GM19023 (cell line): ENCODE results near the gene LRRC4B.
"Not testable (repeated sequence)": the region's sequence is repeated elsewhere in the genome, so short reads cannot be mapped to it uniquely, and the experiment has no call there.

ENCODE experiments used
- ATAC-seq: cut with Tn5 transposase; IDR thresholded peaks from one replicate; pipeline ENCODE4 v1.9.1; 2021; ENCODE audit warnings: mild to moderate bottlenecking, moderate library complexity; ENCODE audit not compliant: unreplicated experiment

Gene LRRC4B

DNA sequence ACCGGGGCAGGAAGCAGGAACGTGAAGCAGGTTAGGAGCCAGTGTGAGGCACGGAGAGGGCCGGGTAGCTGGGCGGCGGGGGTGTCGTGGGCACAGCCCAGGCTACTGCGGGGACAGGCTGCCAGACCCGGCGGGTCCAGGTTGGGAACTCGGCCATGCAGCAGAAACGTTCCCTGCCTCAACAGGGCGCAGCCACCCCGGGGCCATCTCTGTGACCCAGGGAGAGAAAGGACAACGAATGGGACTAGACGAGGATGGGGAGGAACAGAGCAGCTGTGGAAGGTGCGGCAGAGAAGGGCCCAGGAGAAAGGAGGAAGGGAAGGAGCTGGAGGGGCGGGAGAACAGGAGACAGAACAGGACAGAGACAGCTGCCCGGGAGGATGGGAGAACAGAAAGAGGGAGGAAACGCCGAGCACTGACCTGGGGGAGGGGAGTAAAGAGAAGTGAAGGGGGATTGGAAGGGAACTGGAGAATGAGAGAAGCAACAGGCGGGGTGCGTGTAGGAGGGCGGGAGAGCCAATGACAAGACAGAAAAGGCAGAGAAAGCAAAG, 78.7 kb downstream of the LRRC4B start:
- no peak for ATAC-seq

DNA sequence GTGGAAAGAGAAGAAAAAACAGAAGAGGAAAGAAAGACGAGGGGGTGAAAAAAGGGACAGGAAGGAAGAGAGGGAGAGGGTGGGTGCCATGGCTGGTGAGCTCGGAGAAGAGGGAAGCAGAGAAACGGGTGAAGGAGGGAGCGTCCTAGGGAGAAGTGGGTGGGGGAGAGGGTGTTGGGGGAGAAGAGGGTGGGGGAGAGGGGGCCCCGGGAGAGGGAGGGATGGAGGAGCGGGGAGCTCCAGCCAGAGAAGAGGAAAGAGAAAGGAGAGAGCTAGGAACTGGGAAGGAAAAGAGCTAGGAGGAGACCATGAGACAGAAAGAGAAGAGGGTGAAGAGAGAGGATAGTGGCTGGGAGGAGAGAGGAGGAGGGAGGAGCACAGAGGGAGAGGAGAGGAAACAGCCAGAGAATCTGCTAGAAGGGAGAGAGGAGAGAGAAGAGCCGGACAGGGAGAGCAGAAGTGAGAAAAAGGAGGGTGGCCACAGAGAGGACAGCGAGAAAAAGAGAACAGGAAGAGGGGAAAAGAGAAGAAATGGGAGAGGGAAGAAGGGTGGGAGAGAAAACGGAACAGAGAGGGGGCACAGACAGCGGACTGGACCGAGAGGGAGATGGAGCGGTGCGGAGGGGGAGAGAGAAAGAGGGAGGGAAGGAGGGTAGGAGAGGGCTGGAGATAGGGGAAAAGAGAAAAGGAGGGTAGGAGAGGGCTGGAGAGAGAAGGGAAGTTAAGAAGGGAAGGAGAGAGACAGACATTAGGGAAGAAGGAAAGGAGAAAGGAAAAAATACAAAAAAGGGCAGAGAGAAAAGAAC, 79.6 kb downstream of the LRRC4B start:
- ATAC-seq: no peak

DNA sequence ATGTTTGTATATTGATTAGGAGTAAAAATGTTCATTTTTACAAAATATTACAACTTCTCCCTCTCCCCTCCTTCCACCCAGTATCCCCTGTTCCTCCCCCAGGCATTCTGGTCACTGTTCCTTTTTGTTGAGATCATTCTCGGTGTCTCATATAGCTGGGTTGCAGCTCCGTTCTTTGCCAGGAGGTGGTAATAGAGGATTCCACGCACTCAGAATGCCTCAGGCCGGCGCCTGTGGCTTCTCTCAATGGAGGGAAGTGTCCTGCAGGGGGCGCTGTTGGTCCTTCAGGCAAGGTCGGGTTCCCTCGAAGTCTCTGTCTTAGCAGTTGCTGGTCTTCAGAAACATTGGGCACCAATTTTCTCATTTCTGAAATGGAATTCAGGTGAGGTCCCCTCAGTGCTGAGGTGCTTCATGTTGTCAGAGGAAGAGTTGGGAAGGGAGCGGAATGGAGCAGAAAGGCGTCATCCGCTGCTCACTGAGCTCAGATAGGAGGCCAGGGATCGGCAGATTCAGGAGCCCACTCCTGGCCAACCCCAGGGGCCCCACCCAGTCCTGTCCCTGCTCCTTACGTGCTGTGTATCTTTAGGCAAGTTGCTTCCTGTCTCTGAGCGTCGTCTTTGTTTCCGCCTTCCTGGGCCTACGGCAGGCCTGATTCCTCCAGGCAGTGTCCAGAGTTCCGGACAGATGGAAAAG, 81.3 kb downstream of the LRRC4B start:
- ATAC-seq: no peak

DNA sequence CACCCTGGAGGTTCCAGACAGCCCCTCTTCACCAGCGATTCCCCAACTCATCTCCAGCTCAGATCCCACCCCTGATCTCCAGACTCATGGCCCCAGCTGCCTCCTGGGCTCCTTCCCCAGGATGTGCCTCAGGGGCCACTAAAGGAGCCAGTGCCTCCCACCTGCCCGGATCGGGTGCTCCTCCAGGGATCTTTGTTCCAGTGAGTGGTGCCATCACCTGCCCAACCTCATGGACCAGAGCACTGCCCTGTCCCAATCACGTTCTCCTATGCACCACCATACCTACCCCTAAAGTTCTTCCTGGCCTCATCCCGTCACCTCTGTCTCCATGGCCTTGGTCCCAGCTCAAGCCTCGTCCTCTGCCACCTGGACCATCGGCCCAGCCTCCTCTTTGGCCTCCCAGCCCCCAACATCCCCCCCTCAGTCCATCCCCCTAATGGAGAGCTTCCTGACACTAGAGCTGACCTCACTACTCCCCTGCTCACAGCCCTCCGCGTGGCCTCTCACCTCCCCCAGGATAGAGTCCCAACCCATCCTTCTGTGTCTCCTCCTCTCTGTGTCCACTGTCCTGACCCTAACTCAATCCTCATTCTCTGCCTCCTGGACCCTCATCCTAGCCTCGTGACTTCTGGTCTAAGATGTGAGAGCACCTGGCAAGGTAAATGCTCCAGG, 82.8 kb downstream of the LRRC4B start:
- ATAC-seq: no peak

DNA sequence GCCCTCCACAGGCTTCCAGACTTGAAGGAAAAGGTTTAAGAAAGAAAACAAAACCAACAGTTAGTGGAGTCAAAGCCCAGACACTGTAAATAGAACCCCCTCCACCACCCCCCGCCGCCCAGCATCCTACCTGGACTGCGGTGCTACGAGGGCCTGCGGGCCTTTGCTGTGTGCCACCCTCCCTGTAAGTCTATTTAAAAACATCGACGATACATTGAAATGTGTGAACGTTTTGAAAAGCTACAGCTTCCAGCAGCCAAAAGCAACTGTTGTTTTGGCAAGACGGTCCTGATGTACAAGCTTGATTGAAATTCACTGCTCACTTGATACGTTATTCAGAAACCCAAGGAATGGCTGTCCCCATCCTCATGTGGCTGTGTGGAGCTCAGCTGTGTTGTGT, 85.3 kb downstream of the LRRC4B start:
- no peak for ATAC-seq

DNA sequence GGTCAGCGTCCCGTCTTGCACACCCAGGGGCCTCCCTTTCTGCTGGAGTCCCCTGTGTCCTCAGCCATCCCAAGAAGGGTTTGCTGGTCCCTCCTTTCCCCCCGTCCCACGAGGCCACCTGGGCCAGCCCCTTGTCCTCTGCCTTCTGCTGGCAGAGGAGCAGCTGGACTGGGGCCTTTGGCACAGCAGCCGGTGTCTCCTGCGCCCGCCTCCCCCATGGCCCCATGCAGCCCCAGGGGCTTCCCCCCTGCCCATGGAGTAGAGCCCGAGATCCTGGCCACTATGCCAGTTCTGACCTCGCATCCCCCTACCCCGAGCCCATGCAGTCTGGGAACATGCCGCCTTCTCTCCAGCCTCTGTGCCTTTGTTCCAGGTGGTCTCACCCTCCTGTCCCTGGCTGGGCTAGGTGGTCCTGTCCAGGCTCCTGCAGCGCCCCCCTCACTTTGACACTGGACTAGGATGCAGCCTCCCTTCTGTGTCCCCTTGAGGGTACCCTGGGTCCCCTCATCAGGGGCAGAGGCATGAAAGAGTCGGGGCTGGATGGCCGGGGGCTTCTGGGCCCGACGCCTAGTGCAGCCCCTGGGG, 85.9 kb downstream of the LRRC4B start:
- no peak for ATAC-seq

DNA sequence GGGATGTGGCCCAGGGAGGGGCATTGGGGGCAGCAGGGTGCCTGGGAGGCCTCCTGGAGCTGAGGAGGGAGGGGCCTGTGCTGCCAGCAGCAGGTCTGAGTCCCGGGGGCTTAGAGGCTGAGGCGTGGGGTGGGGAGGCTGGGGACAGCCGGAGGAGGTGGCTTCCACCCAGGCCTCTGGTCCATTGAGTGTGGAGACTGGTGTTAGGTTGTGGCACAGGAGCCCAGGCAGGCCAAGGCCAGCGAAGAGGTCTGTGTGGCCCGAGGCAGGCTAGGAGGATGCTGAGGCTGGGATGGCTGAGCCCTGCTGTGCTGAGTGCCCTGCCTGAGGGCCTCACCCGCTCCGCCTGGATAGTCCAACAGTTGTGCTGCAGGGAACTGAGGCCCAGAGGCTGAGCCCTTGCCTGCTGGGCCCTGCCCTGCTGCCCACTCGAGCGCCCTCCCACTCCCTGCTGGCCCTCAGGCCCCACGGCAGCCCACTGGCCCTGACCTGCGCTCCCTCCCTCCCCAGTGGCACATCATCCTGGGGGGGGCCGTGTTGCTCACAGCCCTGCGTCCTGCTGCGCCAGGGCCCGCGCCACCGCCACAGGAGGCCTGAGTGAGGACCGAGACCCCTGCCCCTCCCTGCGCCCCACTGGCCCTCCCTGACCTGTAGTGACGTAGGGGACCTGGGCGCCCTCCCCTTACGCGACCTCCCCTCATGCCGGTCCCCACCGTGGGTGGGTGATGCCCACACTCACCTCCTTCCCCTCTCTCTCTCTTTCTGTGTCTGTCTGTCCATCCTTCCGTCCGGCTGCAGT, 86.7 kb downstream of the LRRC4B start:
- no peak for ATAC-seq

DNA sequence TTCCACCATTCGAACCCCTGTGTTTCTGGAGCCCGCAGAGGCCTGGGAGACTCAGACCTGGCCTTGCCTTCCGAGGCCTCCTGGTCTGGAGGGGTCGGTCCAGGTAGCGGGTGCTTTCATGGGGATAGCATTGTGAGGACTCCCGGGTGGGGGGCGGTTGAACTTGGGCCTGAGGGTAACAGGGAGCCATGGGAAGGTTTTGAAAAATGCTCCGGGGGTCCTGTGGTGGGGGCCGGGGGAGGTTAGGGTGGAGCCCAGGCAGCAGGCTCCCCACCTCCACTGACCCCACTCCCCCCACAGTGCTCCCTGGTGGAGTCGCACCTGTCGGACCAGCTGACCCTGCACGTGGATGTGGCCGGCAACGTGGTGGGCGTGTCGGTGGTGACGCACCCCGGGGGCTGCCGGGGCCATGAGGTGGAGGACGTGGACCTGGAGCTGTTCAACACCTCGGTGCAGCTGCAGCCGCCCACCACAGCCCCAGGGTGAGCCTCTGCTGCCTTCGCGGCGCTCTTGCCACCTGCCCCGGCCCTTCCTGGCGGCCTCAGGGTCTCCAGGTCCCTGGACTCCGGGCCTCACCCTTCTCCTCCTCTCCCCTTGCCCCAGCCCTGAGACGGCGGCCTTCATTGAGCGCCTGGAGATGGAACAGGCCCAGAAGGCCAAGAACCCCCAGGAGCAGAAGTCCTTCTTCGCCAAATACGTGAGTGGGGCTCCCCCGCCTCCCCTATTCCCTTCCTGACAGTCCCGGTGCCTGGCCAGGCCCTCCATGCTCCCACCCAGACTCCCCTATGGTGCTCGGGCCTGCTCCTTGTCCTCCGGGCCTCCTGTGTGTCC, 87.7 kb downstream of the LRRC4B start:
- no peak for ATAC-seq

DNA sequence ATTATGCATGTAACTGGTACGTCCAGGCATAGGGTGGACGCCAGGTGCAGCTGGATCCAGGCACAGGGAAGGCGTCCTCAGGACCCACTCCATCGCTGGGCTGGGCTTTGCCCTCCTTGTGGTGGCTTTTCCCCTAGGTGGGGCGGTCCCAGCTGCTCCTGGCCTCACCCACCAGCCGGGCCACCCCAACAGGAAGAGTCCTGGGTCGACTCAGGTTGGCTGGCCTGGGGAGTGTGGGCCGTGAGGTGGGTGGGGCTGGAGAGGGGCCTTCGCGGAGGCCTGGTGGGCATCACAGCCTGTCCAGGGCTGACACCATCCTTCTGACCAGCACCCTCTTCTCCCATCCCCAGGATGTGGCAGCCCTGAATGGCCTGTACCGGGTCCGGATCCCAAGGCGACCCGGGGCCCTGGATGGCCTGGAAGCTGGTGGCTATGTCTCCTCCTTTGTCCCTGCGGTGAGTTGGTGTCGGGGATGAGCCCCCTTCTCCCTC, 88.4 kb downstream of the LRRC4B start:
- no peak for ATAC-seq

DNA sequence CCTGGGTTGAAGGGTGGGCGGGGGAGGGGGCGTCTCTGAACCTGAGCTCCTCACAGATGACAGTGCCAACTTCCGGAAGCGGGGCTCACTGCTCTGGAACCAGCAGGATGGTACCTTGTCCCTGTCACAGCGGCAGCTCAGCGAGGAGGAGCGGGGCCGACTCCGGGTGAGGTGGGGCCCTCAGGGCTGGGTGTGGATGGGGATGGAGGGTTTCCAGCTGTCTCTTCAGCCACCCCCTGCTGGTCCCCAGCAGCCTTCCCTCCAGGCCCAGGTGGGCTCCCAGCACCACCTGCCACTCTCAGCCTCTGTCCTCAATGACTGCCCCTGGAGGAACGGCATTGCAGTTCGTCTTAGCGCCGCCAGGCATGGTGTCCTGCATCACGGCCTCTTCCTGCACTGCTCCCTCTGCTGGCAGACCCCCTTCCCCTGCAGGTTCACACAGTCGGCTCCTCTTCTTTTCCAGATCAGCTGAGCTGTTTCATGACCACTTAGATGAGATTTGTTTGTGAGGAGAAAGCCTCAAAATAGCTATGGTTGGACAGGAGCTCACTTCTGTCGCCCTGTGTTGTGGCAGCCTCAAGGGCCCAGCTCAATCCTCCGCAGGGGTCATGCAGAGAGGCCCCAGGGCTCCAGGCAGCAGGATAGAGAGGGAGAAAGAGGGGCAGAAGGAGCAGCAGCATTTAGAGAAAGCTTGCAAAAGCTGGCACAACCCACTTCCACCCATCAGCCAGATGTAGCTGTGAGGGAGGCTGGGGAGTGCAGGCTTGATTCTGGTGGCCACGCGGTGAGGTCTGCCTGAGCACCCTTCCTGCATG, 89.1 kb downstream of the LRRC4B start:
- no peak for ATAC-seq

DNA sequence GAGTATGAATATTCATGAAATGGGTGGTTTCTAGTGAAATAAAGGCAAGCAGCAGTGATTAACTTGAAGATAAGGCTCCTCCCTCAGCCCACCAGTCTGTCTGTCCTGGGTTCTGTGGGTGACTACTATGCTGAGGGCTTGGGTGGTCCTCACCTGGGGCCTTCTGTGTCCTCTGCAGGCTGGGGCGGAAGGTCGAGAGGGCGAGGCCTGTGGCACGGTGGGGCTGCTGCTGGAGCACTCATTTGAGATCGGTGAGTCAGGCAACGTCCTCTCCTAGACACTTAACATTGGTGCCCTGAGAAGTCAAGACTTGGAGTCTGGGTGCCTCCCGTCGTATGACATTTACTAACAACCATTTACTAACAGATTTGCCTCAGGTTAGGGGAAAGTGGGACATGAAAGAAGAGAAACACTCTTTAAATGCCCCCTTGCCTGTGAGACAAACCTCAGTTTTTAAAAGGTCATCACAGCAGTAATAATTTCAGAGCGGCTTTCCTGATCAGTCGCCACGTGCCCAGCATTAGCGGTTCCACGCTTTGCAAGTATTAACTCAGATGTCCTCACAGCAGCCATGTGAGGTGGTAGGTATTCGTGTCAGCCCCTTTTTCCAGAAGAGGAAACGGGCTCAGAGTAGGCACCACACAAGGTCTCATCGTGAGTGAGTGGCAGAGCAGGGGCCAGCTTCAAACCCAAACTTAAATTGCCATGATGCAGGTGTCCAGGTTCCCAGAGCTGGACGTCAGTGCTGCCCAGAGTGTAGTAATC, 90.3 kb downstream of the LRRC4B start:
- no peak for ATAC-seq

DNA sequence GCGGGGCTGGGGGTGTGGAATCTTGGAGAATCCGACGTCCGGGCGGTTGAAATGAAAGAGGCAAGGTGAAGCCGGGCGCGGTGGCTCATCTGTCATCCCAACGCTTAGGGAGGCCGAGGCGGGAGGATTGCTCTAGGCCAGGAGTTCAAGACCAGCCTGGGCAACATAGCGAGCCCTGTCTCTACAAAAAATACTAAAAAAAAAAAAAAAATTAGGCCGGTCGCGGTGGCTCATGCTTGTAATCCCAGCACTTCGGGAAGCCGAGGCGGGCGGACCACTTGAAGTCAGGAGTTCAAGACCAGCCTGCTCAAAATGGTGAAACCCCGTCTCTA, 91.4 kb downstream of the LRRC4B start:
- no peak for ATAC-seq

DNA sequence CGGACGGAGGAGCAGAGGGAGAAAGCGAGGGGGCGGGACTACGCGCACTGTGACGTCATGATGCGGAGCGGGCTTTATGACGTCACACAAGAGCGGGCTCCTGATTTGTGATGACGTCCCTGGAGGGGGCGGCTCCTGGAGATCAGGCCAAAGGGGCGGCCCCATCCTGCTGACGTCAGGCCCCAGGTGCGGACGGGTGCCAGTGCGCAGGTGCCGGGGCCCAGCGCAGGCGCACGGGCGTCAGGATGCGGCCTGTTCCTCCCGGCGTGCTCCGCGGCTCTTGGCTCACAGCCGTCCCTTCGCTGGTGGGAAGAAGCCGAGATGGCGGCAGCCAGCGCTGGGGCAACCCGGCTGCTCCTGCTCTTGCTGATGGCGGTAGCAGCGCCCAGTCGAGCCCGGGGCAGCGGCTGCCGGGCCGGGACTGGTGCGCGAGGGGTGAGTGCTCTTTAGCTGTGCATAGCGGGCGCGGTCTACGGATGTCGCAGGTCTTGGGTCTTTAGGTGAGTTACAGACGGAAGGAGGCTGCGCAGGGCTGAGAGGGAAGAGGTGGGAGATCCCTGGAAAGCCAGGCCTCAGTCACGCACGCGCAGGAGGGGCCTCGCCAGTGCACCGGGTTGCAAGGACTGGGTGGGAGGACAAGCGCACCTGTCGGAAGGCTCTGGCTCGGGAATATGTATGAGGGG, 91.9 kb downstream of the LRRC4B start, which contains the start of the genes EMC10 and GARIN5A:
Gene EMC10 (plus strand): TSS at position 284 of the 683 bp plus-strand sequence. CDS start 38 bp downstream, at position 322.
Gene GARIN5A (minus strand): TSS at position 625 of the 683 bp plus-strand sequence. CDS start 460 bp downstream, at position 165.
- peak; percentile 73 for ATAC-seq

DNA sequence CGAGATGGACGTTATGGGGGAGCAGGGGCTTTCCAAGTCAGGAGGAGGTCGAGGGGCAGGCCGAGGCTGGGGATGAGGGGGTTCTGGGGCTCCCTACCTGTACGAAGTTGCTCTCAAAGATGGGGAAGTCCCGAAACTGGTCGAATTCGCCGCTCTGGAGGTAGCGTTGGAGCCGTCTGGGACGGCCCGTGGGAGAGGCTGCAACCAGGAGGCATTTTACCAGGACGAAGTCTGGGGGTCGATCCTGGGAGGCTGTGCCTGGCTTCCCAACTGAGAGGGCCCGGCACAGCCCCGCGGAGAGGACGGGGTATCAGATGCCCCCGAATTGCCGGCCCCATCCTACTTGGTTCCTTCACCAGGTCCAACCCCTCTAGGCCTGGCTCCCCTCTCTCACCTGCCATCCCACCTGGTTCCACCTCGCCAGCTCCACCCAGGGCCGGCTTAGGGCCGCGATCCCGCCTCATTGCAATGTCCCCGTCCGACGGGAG, 92.5 kb downstream of the LRRC4B start:
- no peak for ATAC-seq

DNA sequence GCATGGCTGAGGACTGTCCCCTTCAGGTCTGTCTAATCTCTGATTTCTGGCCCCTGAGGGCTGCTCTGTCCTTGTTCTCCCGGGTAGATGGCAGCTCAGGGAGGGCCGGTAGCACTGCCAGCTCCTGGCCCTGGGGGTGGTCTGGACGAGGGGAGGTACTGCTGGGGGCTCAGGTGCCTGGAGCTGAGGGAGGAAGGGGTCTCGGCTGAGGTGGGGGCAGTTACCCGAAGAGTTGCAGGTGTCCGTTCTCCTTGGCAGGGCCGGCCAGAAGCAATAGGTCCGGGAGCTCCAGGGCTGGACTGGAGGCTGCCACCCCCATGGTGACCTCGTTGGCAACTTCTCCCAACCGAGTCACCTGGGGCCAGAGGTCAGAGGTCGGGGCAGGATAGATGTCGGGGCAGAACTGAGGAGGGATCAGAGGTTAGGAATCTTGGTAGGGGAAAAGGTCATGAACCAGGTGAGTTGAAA, 93.1 kb downstream of the LRRC4B start:
- ATAC-seq: no peak

DNA sequence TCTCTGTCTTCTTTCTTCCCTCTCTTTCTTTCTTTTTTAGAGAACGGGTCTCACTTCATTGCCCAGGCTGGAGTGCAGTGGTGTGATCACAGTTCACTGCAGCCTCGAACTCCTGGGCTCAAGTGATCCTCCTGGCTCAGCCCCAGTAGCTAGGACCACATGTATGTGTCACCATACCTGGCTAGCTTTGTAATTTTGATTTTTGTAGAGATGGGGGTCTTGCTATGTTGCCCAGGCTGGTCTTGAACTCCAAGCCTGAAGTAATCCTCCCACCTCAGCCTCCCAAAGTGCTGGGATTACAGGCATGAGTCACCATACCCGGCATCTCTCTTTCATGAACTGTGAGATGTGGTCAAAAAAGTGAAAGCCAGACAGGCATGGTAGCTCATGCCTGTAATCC, 94.9 kb downstream of the LRRC4B start:
- ATAC-seq: not testable (repeated sequence)

DNA sequence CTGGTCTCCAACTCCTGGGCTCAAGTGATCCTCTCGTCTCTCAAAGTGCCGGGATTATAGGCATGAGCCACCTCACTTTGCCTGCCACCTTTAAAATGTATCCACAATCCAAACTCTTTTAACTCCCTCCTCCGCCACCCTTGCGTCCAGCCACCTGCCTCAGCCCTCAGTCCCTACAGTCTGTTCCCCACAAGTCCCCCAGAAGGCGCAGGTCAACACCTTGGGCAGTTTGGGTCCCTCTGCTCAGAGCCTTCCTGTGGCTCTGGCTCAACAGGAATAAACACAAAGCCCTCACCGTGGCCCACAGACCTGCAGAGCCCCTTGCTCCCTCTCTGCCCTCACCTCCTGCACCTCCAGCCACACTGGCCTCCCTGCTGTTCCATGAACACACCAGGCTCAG, 99.4 kb downstream of the LRRC4B start:
- ATAC-seq: no peak
